Measurements from ENCODE around the gene ABAT. TPM values are rescaled to one million over a fixed set of nuclear protein-coding genes. Genes with fewer than 3 reads are reported as not detected.

The ABAT gene
- total and polyA plus RNA-seq, 10 of the 15 experiments (the other 5 are each of a cell fraction or from before 2014, with no cell fraction given) = 1.0 to 10.6 (median 1.9) TPM

DNA sequence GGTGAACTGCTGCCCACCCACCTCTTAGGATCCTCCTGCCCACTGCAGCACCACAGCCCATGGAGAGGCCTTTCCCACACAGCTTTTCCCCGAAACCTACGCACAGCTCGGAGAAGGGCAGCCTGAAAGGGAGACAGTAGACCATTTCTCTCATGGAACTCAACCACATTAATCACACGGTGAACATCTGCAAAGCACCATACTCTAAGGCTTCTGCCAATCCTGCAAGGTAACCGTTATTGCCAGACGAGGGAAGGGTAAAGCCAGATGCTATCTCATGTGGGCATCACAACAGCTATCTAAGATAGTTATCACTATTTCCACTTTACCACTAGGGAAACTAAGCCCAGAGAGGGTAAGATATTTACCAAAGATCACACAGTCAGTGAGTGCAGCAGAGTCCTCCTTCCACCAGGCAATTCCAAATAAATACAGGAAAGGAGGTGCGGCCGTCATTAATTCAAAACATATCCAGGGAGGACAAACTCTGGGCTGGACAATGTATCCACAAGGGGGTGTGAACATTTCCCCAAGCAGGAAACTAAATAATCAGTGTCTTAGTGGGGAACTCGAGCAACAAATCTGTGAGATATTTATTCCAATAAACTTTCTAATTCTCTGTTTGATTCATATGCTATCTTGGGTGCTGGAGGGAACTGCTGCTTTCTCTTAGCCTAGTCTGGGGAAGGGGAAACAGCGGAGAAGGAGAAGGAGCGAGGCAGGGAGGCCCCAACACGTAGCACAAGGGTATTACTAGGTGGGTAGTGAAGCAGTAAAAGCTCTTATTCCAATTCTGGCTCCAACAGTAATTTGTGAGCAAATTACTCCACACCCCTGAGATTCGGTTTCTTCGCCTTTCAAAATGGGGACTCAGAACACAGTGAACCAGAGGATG is 122.3 kb downstream of the ABAT start (continued):
- TF ChIP-seq, protein P1, sequence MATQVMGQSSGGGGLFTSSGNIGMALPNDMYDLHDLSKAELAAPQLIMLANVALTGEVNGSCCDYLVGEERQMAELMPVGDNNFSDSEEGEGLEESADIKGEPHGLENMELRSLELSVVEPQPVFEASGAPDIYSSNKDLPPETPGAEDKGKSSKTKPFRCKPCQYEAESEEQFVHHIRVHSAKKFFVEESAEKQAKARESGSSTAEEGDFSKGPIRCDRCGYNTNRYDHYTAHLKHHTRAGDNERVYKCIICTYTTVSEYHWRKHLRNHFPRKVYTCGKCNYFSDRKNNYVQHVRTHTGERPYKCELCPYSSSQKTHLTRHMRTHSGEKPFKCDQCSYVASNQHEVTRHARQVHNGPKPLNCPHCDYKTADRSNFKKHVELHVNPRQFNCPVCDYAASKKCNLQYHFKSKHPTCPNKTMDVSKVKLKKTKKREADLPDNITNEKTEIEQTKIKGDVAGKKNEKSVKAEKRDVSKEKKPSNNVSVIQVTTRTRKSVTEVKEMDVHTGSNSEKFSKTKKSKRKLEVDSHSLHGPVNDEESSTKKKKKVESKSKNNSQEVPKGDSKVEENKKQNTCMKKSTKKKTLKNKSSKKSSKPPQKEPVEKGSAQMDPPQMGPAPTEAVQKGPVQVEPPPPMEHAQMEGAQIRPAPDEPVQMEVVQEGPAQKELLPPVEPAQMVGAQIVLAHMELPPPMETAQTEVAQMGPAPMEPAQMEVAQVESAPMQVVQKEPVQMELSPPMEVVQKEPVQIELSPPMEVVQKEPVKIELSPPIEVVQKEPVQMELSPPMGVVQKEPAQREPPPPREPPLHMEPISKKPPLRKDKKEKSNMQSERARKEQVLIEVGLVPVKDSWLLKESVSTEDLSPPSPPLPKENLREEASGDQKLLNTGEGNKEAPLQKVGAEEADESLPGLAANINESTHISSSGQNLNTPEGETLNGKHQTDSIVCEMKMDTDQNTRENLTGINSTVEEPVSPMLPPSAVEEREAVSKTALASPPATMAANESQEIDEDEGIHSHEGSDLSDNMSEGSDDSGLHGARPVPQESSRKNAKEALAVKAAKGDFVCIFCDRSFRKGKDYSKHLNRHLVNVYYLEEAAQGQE (IDR thresholded peaks at IDR 0.05; ENCODE audit: low read depth, low read length) = no peak
- TF ChIP-seq SIN3A (IDR thresholded peaks at IDR 0.05; ENCODE audit: low read depth, low read length) = no peak

DNA sequence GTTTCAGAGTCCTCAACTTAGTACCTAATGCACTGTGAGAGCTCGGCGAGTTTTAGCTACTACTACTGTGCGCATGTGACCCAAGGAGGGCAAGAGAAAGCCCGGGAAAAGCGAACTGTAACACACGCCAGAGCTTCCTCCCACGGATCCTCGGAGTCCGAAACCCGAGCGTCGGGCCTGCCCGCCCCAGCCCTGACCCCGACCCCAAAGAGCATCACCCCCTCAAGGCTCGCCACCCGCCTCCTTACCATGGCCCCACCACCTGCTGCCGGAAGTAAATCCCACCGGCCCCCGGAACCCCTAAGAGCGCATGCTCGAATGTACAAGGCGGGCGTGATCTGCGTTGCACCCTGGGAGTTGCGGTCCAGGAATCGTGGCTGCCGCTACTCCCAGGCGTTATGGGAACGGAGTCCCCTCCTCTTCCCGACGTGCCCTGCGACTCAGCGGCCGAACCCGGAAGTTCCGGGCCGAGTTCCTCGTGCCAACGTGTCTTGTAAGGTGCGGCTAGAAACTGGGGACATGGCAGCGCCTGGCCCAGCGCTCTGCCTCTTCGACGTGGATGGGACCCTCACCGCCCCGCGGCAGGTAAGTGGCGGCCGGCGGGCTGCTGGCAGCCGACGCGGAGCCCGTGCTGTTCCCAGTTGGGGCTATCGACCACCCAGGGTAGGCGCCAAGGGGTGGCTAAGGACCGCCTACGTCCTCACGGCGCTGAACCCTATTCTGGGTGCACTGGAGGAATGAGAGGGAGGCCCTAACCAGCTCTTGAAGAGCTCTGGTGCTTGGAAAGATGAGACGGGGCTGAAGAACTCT is 123.2 kb downstream of the ABAT start, which contains the start of the genes PMM2 and TMEM186:
Gene PMM2, plus strand, starts transcription at position 476 of the 810 bp plus-strand sequence. Its CDS starts 44 bp downstream, at position 520.
Gene TMEM186, minus strand, starts transcription at position 276 of the 810 bp plus-strand sequence. Its CDS starts 25 bp downstream, at position 251.
- WGBS (ENCODE audit: insufficient coverage, insufficient replicate concordance, low lambda C conversion rate, missing lambda C conversion rate) = under 1% methylated on average over 46 of the region's 61 CpGs
- peak; percentile 93 for FAIRE-seq
- SMC1A ChIA-PET (ENCODE audit: uncharacterized antibody, unreplicated experiment) = interaction anchor here (0.8 to 3.3 kb wide), 7 partner anchors 13 to 139 kb away, joined by 3 to 10 read pairs (median 4); no protein-coding TSS in a partner anchor
- RAD21 ChIA-PET (ENCODE audit: unreplicated experiment) = interaction anchor here (0.6 to 2.8 kb wide), 8 partner anchors 8 to 135 kb away, joined by 3 to 15 read pairs (median 4); partner anchors contain the start of gene CARHSP1
- DNase-seq (ENCODE audit: low read depth, low spot score) = peak; percentile 92
- Histone ChIP-seq H3K27me3 (replicated peaks in 1 of 2; ENCODE audit: control insufficient read depth in 2 of 2, insufficient read depth in 2 of 2, low read length in 1 of 2) (no peaks in the 10 kb centered on the region), H3K36me3 (ENCODE audit: control insufficient read depth in 2 of 2, insufficient read depth in 2 of 2, low read length in 1 of 2) (peaks cover 0 to under 1% of the 10 kb centered on the region in 2 experiments; a peak in 2 of 4 replicates), H3K4me2 (ENCODE audit: control insufficient read depth, insufficient read depth) (peak within 1 kb of the TSS; percentile 95), H3K27ac (ENCODE audit: control insufficient read depth, insufficient read depth) (peak within 1 kb of the TSS; percentile 84), H3K4me1 (ENCODE audit: control insufficient read depth, insufficient read depth, low read length) (peaks cover 10% of the 10 kb centered on the region), H3K4me3 (peak within 1 kb of the TSS; percentile 96), H2AFZ (ENCODE audit: control insufficient read depth, low read depth, low read length) (peak within 1 kb of the TSS; percentile 59), H4K20me1 (ENCODE audit: control insufficient read depth, insufficient read depth) (peaks cover 2% of the 10 kb centered on the region; the same call in 1 of the 2 replicates), H3K79me2 (ENCODE audit: control insufficient read depth, insufficient read depth, low read length) (peaks cover 65% of the 10 kb centered on the region), H3K9ac (ENCODE audit: control insufficient read depth, insufficient read depth, low read length) (peak within 1 kb of the TSS; percentile 86), H3K9me3 (replicated peaks; ENCODE audit: control insufficient read depth, insufficient read depth, low read length) (no peaks in the 10 kb centered on the region)
- BruUV-seq (replicated peaks) = no TSS peak
- intact Hi-C loops (cut with micrococcal nuclease; ENCODE audit: unreplicated experiment) = loop anchor here (1.0 to 5.0 kb wide), 5 partner anchors 71 to 335 kb away; partner anchors contain the start of gene HAPSTR1
- POLR2A ChIA-PET = interaction anchor here (0.9 to 2.0 kb wide), 3 partner anchors 70 to 305 kb away, joined by 3 to 5 read pairs (median 5); partner anchors contain the start of gene CARHSP1
- in situ Hi-C loops (cut with MboI) = loop anchor here (5.0 kb wide), 1 partner anchor 135 kb away; no protein-coding TSS in a partner anchor
- ATAC-seq = peak; percentile 95
- CTCF ChIA-PET = interaction anchor here (0.5 to 2.1 kb wide), 7 partner anchors 29 to 303 kb away, joined by 3 to 8 read pairs (median 3); partner anchors contain the start of gene LITAFD
- TF ChIP-seq SP1 (IDR thresholded peaks at IDR 0.05; ENCODE audit: low read depth, low read length) (no peak), TAF1 (IDR thresholded peaks at IDR 0.05; ENCODE audit: borderline replicate concordance, low read depth, low read length) (peak; percentile 64), MYC (IDR thresholded peaks at IDR 0.05; ENCODE audit: insufficient read depth, insufficient read length, insufficient replicate concordance, low read length, severe bottlenecking) (peak; percentile 94), POLR2AphosphoS5 (IDR thresholded peaks at IDR 0.05; ENCODE audit: low read length) (peak; percentile 88), POU2F2 (IDR thresholded peaks at IDR 0.05; ENCODE audit: borderline replicate concordance, low read depth, low read length) (peak; percentile 86), SIN3A (IDR thresholded peaks at IDR 0.05; ENCODE audit: low read depth, low read length) (peak; percentile 96), FOXK2 (IDR thresholded peaks at IDR 0.05) (peak; percentile 57; the same call in 1 of the 2 replicates)
- TF ChIP-seq, protein P2, sequence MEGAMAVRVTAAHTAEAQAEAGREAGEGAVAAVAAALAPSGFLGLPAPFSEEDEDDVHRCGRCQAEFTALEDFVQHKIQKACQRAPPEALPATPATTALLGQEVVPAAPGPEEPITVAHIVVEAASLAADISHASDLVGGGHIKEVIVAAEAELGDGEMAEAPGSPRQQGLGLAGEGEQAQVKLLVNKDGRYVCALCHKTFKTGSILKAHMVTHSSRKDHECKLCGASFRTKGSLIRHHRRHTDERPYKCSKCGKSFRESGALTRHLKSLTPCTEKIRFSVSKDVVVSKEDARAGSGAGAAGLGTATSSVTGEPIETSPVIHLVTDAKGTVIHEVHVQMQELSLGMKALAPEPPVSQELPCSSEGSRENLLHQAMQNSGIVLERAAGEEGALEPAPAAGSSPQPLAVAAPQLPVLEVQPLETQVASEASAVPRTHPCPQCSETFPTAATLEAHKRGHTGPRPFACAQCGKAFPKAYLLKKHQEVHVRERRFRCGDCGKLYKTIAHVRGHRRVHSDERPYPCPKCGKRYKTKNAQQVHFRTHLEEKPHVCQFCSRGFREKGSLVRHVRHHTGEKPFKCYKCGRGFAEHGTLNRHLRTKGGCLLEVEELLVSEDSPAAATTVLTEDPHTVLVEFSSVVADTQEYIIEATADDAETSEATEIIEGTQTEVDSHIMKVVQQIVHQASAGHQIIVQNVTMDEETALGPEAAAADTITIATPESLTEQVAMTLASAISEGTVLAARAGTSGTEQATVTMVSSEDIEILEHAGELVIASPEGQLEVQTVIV (IDR thresholded peaks at IDR 0.05; ENCODE audit: borderline replicate concordance, partially characterized antibody) = peak; percentile 92
- TF ChIP-seq, protein P3, sequence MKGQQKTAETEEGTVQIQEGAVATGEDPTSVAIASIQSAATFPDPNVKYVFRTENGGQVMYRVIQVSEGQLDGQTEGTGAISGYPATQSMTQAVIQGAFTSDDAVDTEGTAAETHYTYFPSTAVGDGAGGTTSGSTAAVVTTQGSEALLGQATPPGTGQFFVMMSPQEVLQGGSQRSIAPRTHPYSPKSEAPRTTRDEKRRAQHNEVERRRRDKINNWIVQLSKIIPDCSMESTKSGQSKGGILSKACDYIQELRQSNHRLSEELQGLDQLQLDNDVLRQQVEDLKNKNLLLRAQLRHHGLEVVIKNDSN (IDR thresholded peaks at IDR 0.05; ENCODE audit: borderline replicate concordance, extremely low read length, insufficient read depth, low read depth, low read length) = peak; percentile 49

All from GM12878 (cell line).